ENCODE results near the gene PARP11.

PARP11 gene

GRCh38 chr12:3872800-3873636 lies at the start of gene PARP11:
PARP11 (minus strand) TSS chr12:3873399; CDS start chr12:3873229, 170 bp downstream.
- peak; percentile 96 for DNase-seq (ENCODE audit: low spot score)

GRCh38 chr12:3922033-3922432 lies 48.8 kb upstream of the PARP11 start:
- no peak for DNase-seq (ENCODE audit: low spot score)

GRCh38 chr12:3921526-3921925 lies 48.3 kb upstream of the PARP11 start:
- no peak for DNase-seq (ENCODE audit: low spot score)

GRCh38 chr12:3921151-3921471 lies 47.9 kb upstream of the PARP11 start:
- DNase-seq (ENCODE audit: low spot score), result no peak

- no peak for DNase-seq (ENCODE audit: low spot score)
These were observed 47.4 kb upstream of the PARP11 start for GRCh38 chr12:3920351-3921150.

GRCh38 chr12:3913278-3913677 lies 40.1 kb upstream of the PARP11 start:
- DNase-seq (ENCODE audit: low spot score), result no peak

GRCh38 chr12:3912863-3913262 lies 39.7 kb upstream of the PARP11 start:
- DNase-seq (ENCODE audit: low spot score), result no peak

- no peak for DNase-seq (ENCODE audit: low spot score)
These were observed 38.2 kb upstream of the PARP11 start for GRCh38 chr12:3911409-3911808.

GRCh38 chr12:3905664-3906063 lies 32.5 kb upstream of the PARP11 start:
- DNase-seq (ENCODE audit: low spot score), result no peak

GRCh38 chr12:3904999-3905398 lies 31.8 kb upstream of the PARP11 start:
- DNase-seq (ENCODE audit: low spot score), result no peak

- DNase-seq (ENCODE audit: low spot score), result no peak
These were observed 29.7 kb upstream of the PARP11 start for GRCh38 chr12:3902921-3903320.

- no peak for DNase-seq (ENCODE audit: low spot score)
These were observed 27.9 kb upstream of the PARP11 start for GRCh38 chr12:3901116-3901515.

- no peak for DNase-seq (ENCODE audit: low spot score)
These were observed 25.6 kb upstream of the PARP11 start for GRCh38 chr12:3898756-3899155.

- no peak for DNase-seq (ENCODE audit: low spot score)
These were observed 24.3 kb upstream of the PARP11 start for GRCh38 chr12:3897371-3897971.

- DNase-seq (ENCODE audit: low spot score), result no peak
These were observed 23.7 kb upstream of the PARP11 start for GRCh38 chr12:3896801-3897351.

GRCh38 chr12:3896356-3896755 lies 23.2 kb upstream of the PARP11 start:
- DNase-seq (ENCODE audit: low spot score), result no peak

GRCh38 chr12:3892631-3893030 lies 19.4 kb upstream of the PARP11 start:
- DNase-seq (ENCODE audit: low spot score), result no peak

- no peak for DNase-seq (ENCODE audit: low spot score)
These were observed 18.0 kb upstream of the PARP11 start for GRCh38 chr12:3891201-3891600.

- DNase-seq (ENCODE audit: low spot score), result no peak
These were observed 15.5 kb upstream of the PARP11 start for GRCh38 chr12:3888659-3889058.

- DNase-seq (ENCODE audit: low spot score), result peak; percentile 41
These were observed 12.3 kb upstream of the PARP11 start for GRCh38 chr12:3885277-3886094.

GRCh38 chr12:3884671-3885070 lies 11.5 kb upstream of the PARP11 start:
- DNase-seq (ENCODE audit: low spot score), result no peak
